ENCODE results near the gene CNTNAP2. TPM values are rescaled to one million over a fixed set of nuclear protein-coding genes. Genes with fewer than 3 reads are reported as not detected.

CNTNAP2 gene
- total and polyA plus RNA-seq, 2 of the 4 experiments (the other 2 are of a cell fraction): not detected

GRCh38 chr7:148180075-148180474, 2063.5 kb downstream of the CNTNAP2 start:
- Histone ChIP-seq H2AK5ac (ENCODE audit: low read depth, low read length) (no peak overlapping the region), H3K56ac (ENCODE audit: extremely low read depth, insufficient read depth, low read length) (no peak overlapping the region), H4K91ac (ENCODE audit: insufficient read depth, low read depth, low read length) (no peak overlapping the region), H2BK15ac (ENCODE audit: low read depth, low read length) (no peak overlapping the region), H2AK9ac (replicated peaks; ENCODE audit: low read depth, low read length, poor library complexity) (no peak overlapping the region), H3K9me3 (ENCODE audit: control insufficient read depth, insufficient read depth, low read length) (peaks cover 18% of the 10 kb centered on the region), H3K36me3 (ENCODE audit: control insufficient read depth, insufficient read depth, low read length) (no peaks in the 10 kb centered on the region), H2AFZ (replicated peaks; ENCODE audit: low read length, poor library complexity) (no peak overlapping the region), H3K4ac (ENCODE audit: low read depth, low read length) (no peak overlapping the region), H3K4me2 (ENCODE audit: low read depth, low read length) (no peak overlapping the region), H4K20me1 (ENCODE audit: insufficient read depth, low read length) (no peaks in the 10 kb centered on the region), H3K4me1 (ENCODE audit: control insufficient read depth, insufficient read depth, low read length) (no peaks in the 10 kb centered on the region), H4K5ac (ENCODE audit: low read depth, low read length) (no peak overlapping the region), H3K9ac (ENCODE audit: low read depth, low read length) (no peak overlapping the region), H3K9me1 (ENCODE audit: insufficient read depth, low read length) (no peaks in the 10 kb centered on the region), H3K79me1 (ENCODE audit: low read depth in 1 of 2, low read length in 2 of 2) (no peaks in the 10 kb centered on the region), H2BK20ac (ENCODE audit: low read depth, low read length) (no peak overlapping the region), H2BK5ac (ENCODE audit: low read depth, low read length, poor library complexity, severe bottlenecking) (no peak overlapping the region), H2BK120ac (ENCODE audit: low read depth, low read length) (no peak overlapping the region), H3K23ac (ENCODE audit: low read depth, low read length) (no peak overlapping the region), H3K27me3 (ENCODE audit: control insufficient read depth, insufficient read depth, low read length) (no peaks in the 10 kb centered on the region), H3K18ac (ENCODE audit: low read depth, low read length) (no peak overlapping the region), H4K8ac (ENCODE audit: low read depth in 2 of 2, low read length in 2 of 2) (no peak overlapping the region), H3K4me3 (ENCODE audit: insufficient read depth, low read depth, low read length) (no peak overlapping the region), H3K27ac (ENCODE audit: insufficient read depth, low read length) (no peak overlapping the region), H3K14ac (replicated peaks; ENCODE audit: low read depth, low read length) (no peak overlapping the region)
- TF ChIP-seq MAFK (IDR thresholded peaks at IDR 0.05; ENCODE audit: low read depth, low read length): no peak
- TF ChIP-seq RCOR1 (IDR thresholded peaks at IDR 0.05; ENCODE audit: insufficient replicate concordance, low read length): no peak
- no peak for TF ChIP-seq MXI1 (IDR thresholded peaks at IDR 0.05; ENCODE audit: borderline replicate concordance, low read depth, low read length)
- TF ChIP-seq USF2 (IDR thresholded peaks at IDR 0.05; ENCODE audit: low read depth, low read length): no peak
- TF ChIP-seq POLR2A (IDR thresholded peaks at IDR 0.05; ENCODE audit: low read depth, low read length): no peak
- no peak for TF ChIP-seq FOS (IDR thresholded peaks at IDR 0.05; ENCODE audit: low read depth, low read length)
- TF ChIP-seq RAD21 (IDR thresholded peaks at IDR 0.05; ENCODE audit: low read length): no peak
- no peak for TF ChIP-seq MAZ (IDR thresholded peaks at IDR 0.05; ENCODE audit: borderline replicate concordance, low read depth, low read length)
- no peak for TF ChIP-seq BHLHE40 (IDR thresholded peaks at IDR 0.05; ENCODE audit: low read depth, low read length)
- no peak for TF ChIP-seq SMC3 (IDR thresholded peaks at IDR 0.05; ENCODE audit: low read depth, low read length)
- no peak for TF ChIP-seq NFE2L2 (IDR thresholded peaks at IDR 0.05; ENCODE audit: low read depth, low read length)
- ATAC-seq (ENCODE audit: low read depth) (no peak), DNase-seq (no peak)
- dilution Hi-C loops (cut with HindIII; ENCODE audit: low sequenced_read_pairs, unreplicated experiment) (no loop called here), in situ Hi-C loops (cut with MboI; ENCODE audit: low sequenced_read_pairs) (no loop called here), intact Hi-C loops (cut with micrococcal nuclease) (no loop called here)
- ChIA-PET POLR2A (ENCODE audit: unreplicated experiment) (no interaction called here), CTCF (no interaction called here)
- no TSS peak for BruUV-seq (replicated peaks)
